Common myeloid progenitor, CD34-positive (primary cell): ENCODE results near the gene ABCA4.

Source experiments
- CTCF ChIA-PET: fragments of 350-600 bp; sonication (Branson Sonifier 250); formaldehyde crosslinking; loops from one replicate; lab custom pipeline; 2021; ENCODE audit warnings: antibody characterized with exemption; lab: Charles Lee
- POLR2A ChIA-PET: fragments of 350-600 bp; sonication (Branson Sonifier 250); formaldehyde crosslinking; loops from one replicate; lab custom pipeline; 2021; ENCODE audit warnings: antibody characterized with exemption; lab: Charles Lee
- DNase-seq, 3 donors: peaks; one replicate each; pipeline versions ENCODE4 v3.0.0 to v3.0.0-alpha.2; 2013
- H3K27ac ChIP-seq, 2 experiments: 1 replicate in 1 of 2; 2 replicates in 1 of 2; pipeline ENCODE4 v1.7.0; 2013; ENCODE audit warnings: inconsistent platforms in 2 of 2, low read length in 2 of 2, mild to moderate bottlenecking in 2 of 2, low read depth in 1 of 2, moderate library complexity in 1 of 2; ENCODE audit not compliant: severe bottlenecking in 2 of 2, insufficient read depth in 1 of 2, poor library complexity in 1 of 2
- H3K27me3 ChIP-seq, 5 experiments: replicated peaks in 2 of 5; 1 replicate in 3 of 5; 2 replicates in 2 of 5; pipeline versions ENCODE4 v1.6.1 to v1.7.0; 2013; ENCODE audit warnings: low read length in 4 of 5, mild to moderate bottlenecking in 2 of 5, moderate library complexity in 2 of 5, inconsistent platforms in 1 of 5; ENCODE audit not compliant: insufficient read depth in 5 of 5, control insufficient read depth in 4 of 5
- H3K36me3 ChIP-seq, 4 experiments: 1 replicate in 2 of 4; 2 replicates in 2 of 4; pipeline versions ENCODE4 v1.6.1 to v1.7.0; 2013; ENCODE audit warnings: low read length in 3 of 4, control low read depth in 1 of 4, mild to moderate bottlenecking in 1 of 4; ENCODE audit not compliant: control insufficient read depth in 4 of 4, insufficient read depth in 4 of 4
- H3K4me1 ChIP-seq, 4 experiments: 1 replicate in 3 of 4; 2 replicates in 1 of 4; pipeline versions ENCODE4 v1.6.1 to v1.7.1; 2013; ENCODE audit warnings: low read length in 3 of 4, mild to moderate bottlenecking in 3 of 4, control low read depth in 1 of 4, inconsistent platforms in 1 of 4, moderate library complexity in 1 of 4; ENCODE audit not compliant: control insufficient read depth in 4 of 4, insufficient read depth in 4 of 4; ENCODE audit errors: control extremely low read depth in 1 of 4
- H3K4me3 ChIP-seq, 7 experiments: 1 replicate in 4 of 7; 2 replicates in 3 of 7; pipeline versions ENCODE4 v1.5.1 to v1.7.0; 2013; ENCODE audit warnings: mild to moderate bottlenecking in 7 of 7, low read length in 6 of 7, moderate library complexity in 6 of 7, inconsistent platforms in 2 of 7, low read depth in 2 of 7, control low read depth in 1 of 7; ENCODE audit not compliant: insufficient read depth in 4 of 7, control insufficient read depth in 1 of 7; ENCODE audit errors: extremely low read depth in 1 of 7
- H3K9me3 ChIP-seq, 5 experiments: 1 replicate in 4 of 5; 2 replicates in 1 of 5; pipeline versions ENCODE4 v1.6.1 to v1.7.1; 2013; ENCODE audit warnings: low read length in 4 of 5, mild to moderate bottlenecking in 2 of 5, inconsistent platforms in 1 of 5, low read depth in 1 of 5, moderate library complexity in 1 of 5; ENCODE audit not compliant: control insufficient read depth in 4 of 5, insufficient read depth in 2 of 5; ENCODE audit errors: control extremely low read depth in 1 of 5
- WGBS: methylation state at CpG from one replicate; pipeline ENCODE4 v1.1.5; 2013; ENCODE audit not compliant: insufficient coverage; 5-methylcytosine and 5-hydroxymethylcytosine counted together

Gene ABCA4

GRCh38 chr1:94050675-94051074, 70.3 kb downstream of the ABCA4 start:
- Histone ChIP-seq H3K27me3 (peaks cover 0 to 12% (median 0%) of the 10 kb centered on the region in 5 experiments), H3K36me3 (no peaks in the 10 kb centered on the region), H3K27ac (no peak overlapping the region), H3K4me3 (no peak overlapping the region), H3K4me1 (peaks cover 0 to 5% (median 2%) of the 10 kb centered on the region in 4 experiments), H3K9me3 (no peaks in the 10 kb centered on the region)
- CTCF ChIA-PET: interaction anchor here (1.0 to 31.4 kb wide), 6 partner anchors 9 to 285 kb away, joined by 3 to 616 read pairs (median 6); no protein-coding TSS in a partner anchor
- DNase-seq: no peak
- WGBS: 100% methylated on average over 1 of the region's 1 CpG
- POLR2A ChIA-PET: no interaction called here

DNA sequence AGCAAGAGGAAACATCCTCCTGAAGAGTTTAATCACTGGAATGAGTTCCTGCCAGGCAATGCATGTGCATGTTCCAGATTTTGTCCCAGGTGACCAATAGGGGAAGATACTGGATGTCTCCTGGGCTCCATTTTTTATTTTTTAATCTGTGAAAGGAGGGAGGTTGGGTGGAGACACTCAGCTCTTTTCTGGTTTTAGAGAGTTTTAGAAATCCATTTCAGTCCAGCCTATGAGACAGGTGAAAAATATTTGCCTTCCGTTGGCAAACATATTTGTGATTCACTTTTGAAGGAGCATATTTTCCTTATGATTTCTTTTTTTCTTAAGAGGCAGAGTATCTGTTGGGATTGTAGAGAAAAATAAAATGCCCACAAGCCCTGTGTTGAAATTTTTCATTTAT, 70.7 kb downstream of the ABCA4 start:
- Histone ChIP-seq H3K4me1 (peaks cover 0 to 7% (median 2%) of the 10 kb centered on the region in 4 experiments), H3K9me3 (no peaks in the 10 kb centered on the region), H3K27ac (no peak overlapping the region), H3K27me3 (peaks cover 0 to 12% (median 0%) of the 10 kb centered on the region in 5 experiments), H3K36me3 (no peaks in the 10 kb centered on the region), H3K4me3 (no peak overlapping the region)
- ChIA-PET CTCF (interaction anchor here (1.0 to 31.4 kb wide), 5 partner anchors 8 to 285 kb away, joined by 3 to 616 read pairs (median 7); no protein-coding TSS in a partner anchor), POLR2A (no interaction called here)
- WGBS: 100% methylated on average over 1 of the region's 1 CpG
- no peak for DNase-seq

GRCh38 chr1:94049791-94050190, 71.2 kb downstream of the ABCA4 start:
- Histone ChIP-seq H3K9me3 (no peaks in the 10 kb centered on the region), H3K27ac (no peak overlapping the region), H3K4me3 (no peak overlapping the region), H3K27me3 (peaks cover 0 to 9% (median 0%) of the 10 kb centered on the region in 5 experiments), H3K36me3 (no peaks in the 10 kb centered on the region), H3K4me1 (peaks cover 0 to 8% (median 2%) of the 10 kb centered on the region in 4 experiments)
- ChIA-PET CTCF (interaction anchor here (1.0 to 31.4 kb wide), 5 partner anchors 10 to 286 kb away, joined by 3 to 616 read pairs (median 7); no protein-coding TSS in a partner anchor), POLR2A (no interaction called here)
- DNase-seq: no peak
- 40% methylated on average over 2 of the region's 3 CpGs for WGBS

DNA sequence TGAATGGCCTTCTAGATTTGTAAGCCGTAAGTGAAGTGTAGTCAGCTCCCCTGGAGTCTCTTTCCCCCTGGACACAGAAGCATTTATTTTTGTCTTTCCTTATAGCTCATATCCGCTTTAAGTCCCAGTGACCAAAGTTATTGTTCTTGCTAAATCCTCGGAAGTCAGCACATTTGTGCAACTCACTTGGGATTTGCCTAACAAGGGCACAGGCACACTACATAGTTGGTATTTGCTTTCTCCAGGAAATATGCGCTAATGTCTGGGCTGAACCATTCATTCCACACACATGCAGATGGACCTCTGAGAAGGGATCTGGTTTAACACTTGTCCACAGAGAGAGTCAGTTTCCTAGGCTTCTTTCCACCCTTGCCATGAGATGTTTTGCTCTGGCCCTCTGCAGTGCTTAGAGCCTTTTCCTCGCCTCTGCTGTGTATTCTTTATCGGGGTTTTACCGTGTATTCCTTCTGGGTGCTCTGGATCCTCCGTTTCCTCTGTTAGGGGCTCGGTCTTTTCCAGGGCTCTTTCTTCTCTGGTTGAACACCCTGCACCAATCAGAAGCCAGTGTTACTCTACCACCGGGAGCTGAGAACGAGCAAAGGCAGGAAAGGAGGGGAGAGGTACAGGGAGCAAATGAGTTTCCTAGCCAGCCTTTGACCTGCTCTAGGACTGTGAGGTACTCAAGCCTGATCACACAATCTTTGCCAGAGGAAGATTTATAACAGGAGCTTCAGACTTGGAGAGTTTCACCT, 72.4 kb downstream of the ABCA4 start:
- Histone ChIP-seq H3K9me3 (no peaks in the 10 kb centered on the region), H3K27ac (no peak overlapping the region), H3K4me3 (no peak overlapping the region), H3K4me1 (peaks cover 0 to 16% (median 8%) of the 10 kb centered on the region in 4 experiments), H3K36me3 (no peaks in the 10 kb centered on the region), H3K27me3 (peaks cover 0 to 6% (median 0%) of the 10 kb centered on the region in 5 experiments)
- no peak for DNase-seq
- 96% methylated on average over 11 of the region's 11 CpGs for WGBS
- POLR2A ChIA-PET: no interaction called here
- CTCF ChIA-PET: interaction anchor here (0.6 to 31.4 kb wide), 7 partner anchors 9 to 1136 kb away, joined by 3 to 616 read pairs (median 7); no protein-coding TSS in a partner anchor

DNA sequence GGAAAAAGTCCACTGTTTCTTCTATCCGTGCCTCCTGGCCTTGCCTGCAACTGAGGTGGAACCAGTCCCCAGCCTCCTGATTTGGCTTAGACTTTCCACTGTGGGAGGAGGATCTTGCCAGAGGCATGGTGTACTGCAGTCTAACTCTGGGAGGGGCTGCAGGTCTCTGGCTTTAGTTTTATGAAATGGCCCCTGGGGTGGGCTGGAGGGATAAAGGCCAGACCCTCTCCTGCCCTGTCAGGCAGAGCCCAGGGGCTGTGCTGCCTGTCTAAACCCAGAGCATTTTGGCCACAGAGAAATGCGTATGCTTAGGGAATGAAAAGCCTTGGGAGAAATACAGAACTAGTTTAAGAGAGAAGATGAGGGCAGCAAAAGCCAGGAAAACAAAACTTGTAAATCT, 73.0 kb downstream of the ABCA4 start:
- ChIA-PET POLR2A (no interaction called here), CTCF (interaction anchor here (0.6 to 31.4 kb wide), 6 partner anchors 13 to 1588 kb away, joined by 3 to 616 read pairs (median 48); no protein-coding TSS in a partner anchor)
- H3K36me3 ChIP-seq: no peaks in the 10 kb centered on the region
- peaks cover 0 to 16% (median 8%) of the 10 kb centered on the region in 4 experiments for H3K4me1 ChIP-seq
- H3K4me3 ChIP-seq: no peak overlapping the region
- no peak overlapping the region for H3K27ac ChIP-seq
- H3K27me3 ChIP-seq: peaks cover 0 to 5% (median 0%) of the 10 kb centered on the region in 5 experiments
- WGBS: 100% methylated on average over 1 of the region's 2 CpGs
- DNase-seq: no peak
- no peaks in the 10 kb centered on the region for H3K9me3 ChIP-seq

DNA sequence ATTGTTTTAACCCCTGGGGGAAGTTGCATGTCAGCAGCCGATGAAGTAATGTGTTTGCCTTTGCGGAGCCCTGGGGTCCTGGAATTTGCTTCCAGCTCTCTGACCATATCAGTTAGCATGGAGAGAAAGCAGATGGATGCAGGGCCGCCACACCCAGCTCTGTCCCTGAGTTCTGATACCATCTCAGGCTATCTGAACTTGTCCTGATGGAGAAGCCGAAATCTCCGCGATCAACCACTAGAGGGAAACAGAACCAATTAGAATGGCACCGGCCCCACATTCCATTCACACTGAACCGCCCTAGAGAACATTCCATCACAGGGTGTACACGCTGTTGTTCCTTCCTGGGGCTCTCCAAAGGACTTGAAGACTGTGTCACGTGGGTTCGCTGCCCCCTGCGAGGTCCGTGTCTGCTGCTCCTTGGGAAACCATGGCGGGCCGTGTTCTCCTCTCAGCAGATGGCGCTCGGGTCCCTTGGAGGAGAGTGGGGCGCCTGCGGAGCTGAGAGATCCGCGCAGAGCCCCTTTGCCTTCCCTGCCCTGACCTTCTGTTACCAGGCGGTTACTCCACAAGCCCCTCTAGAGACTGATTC, 75.4 kb downstream of the ABCA4 start:
- H3K4me1 ChIP-seq: peaks cover 0 to 16% (median 8%) of the 10 kb centered on the region in 4 experiments
- ChIA-PET POLR2A (interaction anchor here (0.6 kb wide), 1 partner anchor 173 kb away, joined by 5 read pairs; no protein-coding TSS in a partner anchor), CTCF (interaction anchor here (0.6 to 31.4 kb wide), 28 partner anchors 10 to 759 kb away, joined by 3 to 616 read pairs (median 4); partner anchors contain the start of gene ARHGAP29)
- H3K27me3 ChIP-seq: peaks cover 0 to 5% (median 0%) of the 10 kb centered on the region in 5 experiments
- H3K4me3 ChIP-seq: peak overlapping the region in 6 of 7 experiments; percentile 16 to 73 (median 48)
- no peaks in the 10 kb centered on the region for H3K9me3 ChIP-seq
- DNase-seq: peak; percentile 58 to 70 (median 68)
- no peak overlapping the region for H3K27ac ChIP-seq
- no peaks in the 10 kb centered on the region for H3K36me3 ChIP-seq
- 28% methylated on average over 18 of the region's 22 CpGs for WGBS
